Measurements from ENCODE around the gene ZBTB20. TPM values are rescaled to one million over a fixed set of nuclear protein-coding genes. Genes with fewer than 3 reads are reported as not detected.

The ZBTB20 gene
- total RNA-seq, 6 donors from 2014 or later: 40.0 to 150 (median 65.8) TPM

DNA sequence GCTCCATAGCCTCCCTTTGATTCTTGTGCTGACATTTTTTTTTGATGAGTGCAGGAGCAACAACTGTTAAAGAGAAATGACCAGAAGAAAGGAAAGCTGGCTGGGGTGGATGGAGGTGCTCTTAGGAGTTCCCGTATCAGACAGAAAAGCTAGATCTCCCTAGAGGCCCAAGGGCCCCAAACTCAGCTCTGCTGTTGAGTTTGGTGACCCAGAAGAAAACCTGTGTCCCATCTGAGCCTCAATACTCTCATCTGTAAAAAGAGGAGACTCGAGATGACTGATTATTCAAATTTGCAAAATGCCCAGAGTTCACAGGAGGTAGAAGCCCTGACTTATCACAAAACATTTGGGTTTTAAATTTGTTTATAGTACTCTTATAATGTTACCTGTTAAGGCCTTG, 710.9 kb downstream of the ZBTB20 start:
- H3K27ac ChIP-seq: no peak overlapping the region

DNA sequence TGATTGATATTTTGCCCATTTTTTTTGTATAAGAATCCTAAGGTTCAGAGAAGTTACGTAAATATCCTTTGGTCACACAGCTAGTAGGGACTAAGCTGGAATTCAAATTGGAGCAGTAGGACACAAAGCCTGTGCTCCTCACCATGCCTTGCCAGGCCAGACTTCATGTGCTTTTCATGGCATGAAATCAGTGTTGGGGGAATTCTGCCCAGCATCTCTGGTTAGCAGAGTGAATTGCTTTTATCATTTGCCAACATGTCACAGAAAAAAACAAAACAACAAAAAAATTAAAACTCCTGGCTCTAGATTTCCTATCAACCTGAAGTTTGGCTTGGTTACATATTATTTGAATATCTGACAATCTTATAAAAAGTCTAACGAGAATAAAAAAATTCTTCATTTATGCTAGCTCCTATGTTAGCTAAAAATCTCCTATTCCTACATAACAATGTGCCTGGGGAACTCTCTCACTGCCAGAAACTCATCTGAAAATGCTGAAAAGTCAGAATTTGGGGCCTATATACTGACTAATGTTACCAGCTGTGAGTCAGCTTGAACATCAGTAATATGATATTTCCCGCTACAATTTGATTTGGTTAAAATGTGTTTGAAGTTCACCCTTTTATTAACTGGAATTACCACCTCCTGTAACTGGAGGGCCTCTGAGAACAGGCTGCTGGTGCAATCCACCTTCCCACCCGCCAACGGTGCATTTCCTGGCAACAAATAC, 711.5 kb downstream of the ZBTB20 start:
- Histone ChIP-seq H3K9me3 (no peaks in the 10 kb centered on the region), H3K36me3 (no peaks in the 10 kb centered on the region), H3K4me1 (no peaks in the 10 kb centered on the region), H3K4me3 (no peak overlapping the region), H3K27ac (no peak overlapping the region), H3K27me3 (no peaks in the 10 kb centered on the region)
- DNase-seq (no peak), ATAC-seq (ENCODE audit: low FRiP score in 2 of 2) (no peak)
- WGBS, 2 donors: 91 to 92% methylated on average over 5 of the region's 5 CpGs
- no peak for TF ChIP-seq POLR2AphosphoS5 (IDR thresholded peaks at IDR 0.05)
- no peak for TF ChIP-seq POLR2A (IDR thresholded peaks at IDR 0.05)
- TF ChIP-seq, protein P1, sequence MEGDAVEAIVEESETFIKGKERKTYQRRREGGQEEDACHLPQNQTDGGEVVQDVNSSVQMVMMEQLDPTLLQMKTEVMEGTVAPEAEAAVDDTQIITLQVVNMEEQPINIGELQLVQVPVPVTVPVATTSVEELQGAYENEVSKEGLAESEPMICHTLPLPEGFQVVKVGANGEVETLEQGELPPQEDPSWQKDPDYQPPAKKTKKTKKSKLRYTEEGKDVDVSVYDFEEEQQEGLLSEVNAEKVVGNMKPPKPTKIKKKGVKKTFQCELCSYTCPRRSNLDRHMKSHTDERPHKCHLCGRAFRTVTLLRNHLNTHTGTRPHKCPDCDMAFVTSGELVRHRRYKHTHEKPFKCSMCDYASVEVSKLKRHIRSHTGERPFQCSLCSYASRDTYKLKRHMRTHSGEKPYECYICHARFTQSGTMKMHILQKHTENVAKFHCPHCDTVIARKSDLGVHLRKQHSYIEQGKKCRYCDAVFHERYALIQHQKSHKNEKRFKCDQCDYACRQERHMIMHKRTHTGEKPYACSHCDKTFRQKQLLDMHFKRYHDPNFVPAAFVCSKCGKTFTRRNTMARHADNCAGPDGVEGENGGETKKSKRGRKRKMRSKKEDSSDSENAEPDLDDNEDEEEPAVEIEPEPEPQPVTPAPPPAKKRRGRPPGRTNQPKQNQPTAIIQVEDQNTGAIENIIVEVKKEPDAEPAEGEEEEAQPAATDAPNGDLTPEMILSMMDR (IDR thresholded peaks at IDR 0.05): no peak
- TF ChIP-seq EP300 (IDR thresholded peaks at IDR 0.05): no peak

More for the DNA sequence above, 710.9 kb downstream of the ZBTB20 start:
- TF ChIP-seq, protein P1 (IDR thresholded peaks at IDR 0.05): no peak
- TF ChIP-seq POLR2A (IDR thresholded peaks at IDR 0.05) (no peak), POLR2AphosphoS5 (IDR thresholded peaks at IDR 0.05) (no peak), EP300 (IDR thresholded peaks at IDR 0.05) (no peak)
- 92 to 94% methylated on average over 2 of the region's 2 CpGs for WGBS, 2 donors
- Histone ChIP-seq H3K4me1 (peaks cover 0 to 3% (median 1%) of the 10 kb centered on the region in 4 donors), H3K27me3 (no peaks in the 10 kb centered on the region), H3K36me3 (no peaks in the 10 kb centered on the region), H3K4me3 (no peak overlapping the region), H3K9me3 (no peaks in the 10 kb centered on the region)
- DNase-seq (no peak), ATAC-seq (ENCODE audit: low FRiP score in 2 of 2) (no peak)

DNA sequence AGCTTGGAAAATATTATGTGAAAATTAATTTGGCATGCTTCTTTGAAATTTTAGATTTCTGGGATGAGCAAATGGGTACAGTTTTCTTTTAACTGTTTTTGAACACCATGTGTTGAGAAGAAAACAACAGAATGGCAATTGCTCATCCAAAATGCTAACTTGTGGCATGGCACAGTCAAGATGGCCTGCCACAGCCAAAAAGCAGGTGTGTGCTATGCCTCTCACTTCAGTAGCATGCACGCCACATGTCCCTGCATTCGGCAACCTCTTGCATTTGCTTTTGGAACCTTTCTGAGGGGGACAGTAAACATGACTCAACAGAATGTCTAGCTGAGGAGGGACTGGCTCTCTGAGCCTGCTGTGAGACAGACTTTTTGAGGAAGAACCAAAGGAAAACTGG, 714.8 kb downstream of the ZBTB20 start:
- WGBS, 2 donors: 89 to 91% methylated on average over 2 of the region's 2 CpGs
- Histone ChIP-seq H3K27ac (no peak overlapping the region), H3K27me3 (no peaks in the 10 kb centered on the region), H3K4me1 (no peaks in the 10 kb centered on the region), H3K9me3 (no peaks in the 10 kb centered on the region), H3K4me3 (no peak overlapping the region), H3K36me3 (no peaks in the 10 kb centered on the region)
- TF ChIP-seq, protein P1 (IDR thresholded peaks at IDR 0.05): no peak
- TF ChIP-seq POLR2A (IDR thresholded peaks at IDR 0.05): no peak
- TF ChIP-seq EP300 (IDR thresholded peaks at IDR 0.05): no peak
- no peak for TF ChIP-seq POLR2AphosphoS5 (IDR thresholded peaks at IDR 0.05)
- DNase-seq: no peak
- no peak for ATAC-seq (ENCODE audit: low FRiP score in 2 of 2)

DNA sequence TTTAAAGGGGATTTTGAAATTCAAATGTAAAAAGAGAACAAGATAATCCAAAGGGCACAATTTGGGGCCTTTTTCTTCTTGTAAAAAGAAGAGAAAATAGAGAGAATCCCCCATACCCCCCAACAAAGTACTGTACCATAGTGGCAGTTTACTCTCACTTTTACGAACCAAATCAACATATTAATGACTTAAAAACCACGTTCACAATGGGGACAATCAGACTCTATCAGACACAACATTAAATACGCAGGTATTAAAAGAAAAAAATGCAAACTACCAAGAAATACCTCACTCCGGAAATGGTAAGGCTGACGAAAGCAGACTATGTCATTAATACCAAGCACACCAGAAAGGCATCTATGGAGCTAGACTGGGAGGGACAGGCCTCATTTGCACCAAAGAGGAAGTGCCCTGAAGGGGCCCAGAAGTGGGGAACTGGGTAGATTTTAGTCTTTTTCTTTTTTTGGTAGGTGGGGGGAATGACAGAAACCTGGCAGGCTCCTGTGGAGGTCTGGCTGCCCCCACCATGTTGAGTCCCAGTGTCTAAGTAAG, 719.0 kb downstream of the ZBTB20 start:
- no peak overlapping the region for H3K27ac ChIP-seq
- TF ChIP-seq EP300 (IDR thresholded peaks at IDR 0.05) (no peak), POLR2AphosphoS5 (IDR thresholded peaks at IDR 0.05) (no peak), POLR2A (IDR thresholded peaks at IDR 0.05) (no peak)
- TF ChIP-seq, protein P1 (IDR thresholded peaks at IDR 0.05): no peak
- no peak for ATAC-seq (ENCODE audit: low FRiP score in 2 of 2)
- no peaks in the 10 kb centered on the region for H3K4me1 ChIP-seq
- whole genome bisulfite sequencing, 2 donors: 93 to 98% methylated on average over 5 of the region's 5 CpGs
- no peaks in the 10 kb centered on the region for H3K36me3 ChIP-seq
- no peaks in the 10 kb centered on the region for H3K27me3 ChIP-seq
- no peak for DNase-seq
- no peaks in the 10 kb centered on the region for H3K9me3 ChIP-seq
- no peak overlapping the region for H3K4me3 ChIP-seq
